ENCODE data around the gene AGBL2. TPM values are rescaled to one million over a fixed set of nuclear protein-coding genes. Genes with fewer than 3 reads are reported as not detected.
A peak's percentile ranks its signal among the peaks of the same experiment; 100 is the strongest.

AGBL2 gene
- total and polyA plus RNA-seq, 9 of the 15 experiments (the other 6 are each of a cell fraction or from before 2014, with no cell fraction given): 0.57 to 6.5 (median 1.3) TPM

DNA sequence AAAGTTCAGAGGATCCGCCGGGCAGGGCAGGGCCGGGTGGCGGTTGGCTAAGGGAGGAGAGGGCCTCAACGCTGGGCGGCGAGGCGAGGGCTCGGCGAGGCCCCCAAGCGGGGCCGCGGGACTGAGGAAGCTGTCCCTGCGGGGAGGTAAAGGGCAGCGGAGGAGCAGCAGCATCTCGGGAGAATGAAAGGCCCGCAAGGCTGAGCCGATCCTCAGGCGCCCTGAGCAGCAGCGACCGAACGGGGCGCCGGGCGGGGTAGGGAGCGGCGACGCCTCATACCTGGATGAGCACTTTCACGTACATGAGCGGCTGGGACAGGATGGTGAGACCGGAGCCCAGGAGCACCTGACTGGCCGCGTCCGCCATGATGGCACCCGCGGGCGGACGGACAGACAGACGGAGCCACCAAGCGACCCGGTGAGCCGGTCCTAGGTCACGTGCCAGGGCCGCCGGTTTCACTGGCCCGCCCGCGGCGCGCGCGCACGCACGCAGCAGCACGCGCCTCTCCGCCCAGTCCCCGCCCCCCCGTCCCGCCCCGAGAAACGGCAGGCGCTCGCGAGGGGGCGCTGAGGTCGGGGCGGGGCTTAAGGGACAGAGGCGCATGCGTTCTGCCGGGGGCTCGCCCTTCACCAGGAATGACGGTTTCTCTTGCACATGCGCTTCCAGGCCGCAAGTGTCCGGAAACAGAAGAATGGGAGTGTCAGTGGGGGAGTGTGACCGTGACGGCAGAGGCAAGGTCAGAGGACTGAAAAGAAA lies 72.9 kb downstream of the AGBL2 start, which contains the start of gene MTCH2 (continued):
- TF ChIP-seq SMAD4 (CRISPR knock-in tag; conservative IDR thresholded peaks at IDR 0.05) (peak; percentile 84), TEAD4 (IDR thresholded peaks at IDR 0.05; ENCODE audit: low read length) (no peak; the same call in 1 of the 2 replicates), TEAD4 (CRISPR knock-in tag; IDR thresholded peaks at IDR 0.05; ENCODE audit: borderline replicate concordance) (peak; percentile 79; the same call in 1 of the 2 replicates), MTA1 (IDR thresholded peaks at IDR 0.05; ENCODE audit: borderline replicate concordance) (no peak), STAT5B (CRISPR knock-in tag; IDR thresholded peaks at IDR 0.05) (no peak), ZEB2 (IDR thresholded peaks at IDR 0.05) (0 out of 2 replicates have a peak, but pooled peaks have one; percentile 56), YY1 (IDR thresholded peaks at IDR 0.05; ENCODE audit: borderline replicate concordance in 1 of 3, control insufficient read depth in 1 of 3, extremely low read depth in 1 of 3, insufficient read depth in 3 of 3, insufficient read length in 1 of 3, insufficient replicate concordance in 2 of 3, low read depth in 1 of 3, low read length in 2 of 3) (peak; percentile 87 to 95 (median 92)), NR1H2 (CRISPR knock-in tag; IDR thresholded peaks at IDR 0.05) (no peak), RUNX1 (IDR thresholded peaks at IDR 0.05; ENCODE audit: low read depth) (no peak), TGIF2 (CRISPR knock-in tag; IDR thresholded peaks at IDR 0.05) (no peak), MTA3 (IDR thresholded peaks at IDR 0.05; ENCODE audit: borderline replicate concordance) (no peak; the same call in 1 of the 2 replicates), BRCA1 (IDR thresholded peaks at IDR 0.05) (no peak), BRCA1 (CRISPR knock-in tag; IDR thresholded peaks at IDR 0.05) (no peak), RAD51 (IDR thresholded peaks at IDR 0.05; ENCODE audit: borderline replicate concordance, low read depth) (peak; percentile 89), ZNF197 (CRISPR knock-in tag; IDR thresholded peaks at IDR 0.05; ENCODE audit: low read depth) (no peak), TAF15 (IDR thresholded peaks at IDR 0.05; ENCODE audit: low read depth, low read length) (no peak), ZNF41 (CRISPR knock-in tag; conservative IDR thresholded peaks at IDR 0.05) (no peak), ZKSCAN8 (CRISPR knock-in tag; IDR thresholded peaks at IDR 0.05) (no peak), SAFB (IDR thresholded peaks at IDR 0.05; ENCODE audit: borderline replicate concordance, low read depth, low read length) (no peak)
- TF ChIP-seq, protein P1, sequence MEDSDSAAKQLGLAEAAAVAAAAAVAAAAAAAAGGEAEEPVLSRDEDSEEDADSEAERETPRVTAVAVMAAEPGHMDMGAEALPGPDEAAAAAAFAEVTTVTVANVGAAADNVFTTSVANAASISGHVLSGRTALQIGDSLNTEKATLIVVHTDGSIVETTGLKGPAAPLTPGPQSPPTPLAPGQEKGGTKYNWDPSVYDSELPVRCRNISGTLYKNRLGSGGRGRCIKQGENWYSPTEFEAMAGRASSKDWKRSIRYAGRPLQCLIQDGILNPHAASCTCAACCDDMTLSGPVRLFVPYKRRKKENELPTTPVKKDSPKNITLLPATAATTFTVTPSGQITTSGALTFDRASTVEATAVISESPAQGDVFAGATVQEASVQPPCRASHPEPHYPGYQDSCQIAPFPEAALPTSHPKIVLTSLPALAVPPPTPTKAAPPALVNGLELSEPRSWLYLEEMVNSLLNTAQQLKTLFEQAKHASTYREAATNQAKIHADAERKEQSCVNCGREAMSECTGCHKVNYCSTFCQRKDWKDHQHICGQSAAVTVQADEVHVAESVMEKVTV (CRISPR knock-in tag; IDR thresholded peaks at IDR 0.05): no peak
- TF ChIP-seq, protein P2, sequence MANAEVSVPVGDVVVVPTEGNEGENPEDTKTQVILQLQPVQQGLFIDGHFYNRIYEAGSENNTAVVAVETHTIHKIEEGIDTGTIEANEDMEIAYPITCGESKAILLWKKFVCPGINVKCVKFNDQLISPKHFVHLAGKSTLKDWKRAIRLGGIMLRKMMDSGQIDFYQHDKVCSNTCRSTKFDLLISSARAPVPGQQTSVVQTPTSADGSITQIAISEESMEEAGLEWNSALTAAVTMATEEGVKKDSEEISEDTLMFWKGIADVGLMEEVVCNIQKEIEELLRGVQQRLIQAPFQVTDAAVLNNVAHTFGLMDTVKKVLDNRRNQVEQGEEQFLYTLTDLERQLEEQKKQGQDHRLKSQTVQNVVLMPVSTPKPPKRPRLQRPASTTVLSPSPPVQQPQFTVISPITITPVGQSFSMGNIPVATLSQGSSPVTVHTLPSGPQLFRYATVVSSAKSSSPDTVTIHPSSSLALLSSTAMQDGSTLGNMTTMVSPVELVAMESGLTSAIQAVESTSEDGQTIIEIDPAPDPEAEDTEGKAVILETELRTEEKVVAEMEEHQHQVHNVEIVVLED (CRISPR knock-in tag; IDR thresholded peaks at IDR 0.05): peak; percentile 92
- TF ChIP-seq, protein P3, sequence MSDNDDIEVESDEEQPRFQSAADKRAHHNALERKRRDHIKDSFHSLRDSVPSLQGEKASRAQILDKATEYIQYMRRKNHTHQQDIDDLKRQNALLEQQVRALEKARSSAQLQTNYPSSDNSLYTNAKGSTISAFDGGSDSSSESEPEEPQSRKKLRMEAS (CRISPR knock-in tag; IDR thresholded peaks at IDR 0.05): peak; percentile 96
- TF ChIP-seq, protein P4, sequence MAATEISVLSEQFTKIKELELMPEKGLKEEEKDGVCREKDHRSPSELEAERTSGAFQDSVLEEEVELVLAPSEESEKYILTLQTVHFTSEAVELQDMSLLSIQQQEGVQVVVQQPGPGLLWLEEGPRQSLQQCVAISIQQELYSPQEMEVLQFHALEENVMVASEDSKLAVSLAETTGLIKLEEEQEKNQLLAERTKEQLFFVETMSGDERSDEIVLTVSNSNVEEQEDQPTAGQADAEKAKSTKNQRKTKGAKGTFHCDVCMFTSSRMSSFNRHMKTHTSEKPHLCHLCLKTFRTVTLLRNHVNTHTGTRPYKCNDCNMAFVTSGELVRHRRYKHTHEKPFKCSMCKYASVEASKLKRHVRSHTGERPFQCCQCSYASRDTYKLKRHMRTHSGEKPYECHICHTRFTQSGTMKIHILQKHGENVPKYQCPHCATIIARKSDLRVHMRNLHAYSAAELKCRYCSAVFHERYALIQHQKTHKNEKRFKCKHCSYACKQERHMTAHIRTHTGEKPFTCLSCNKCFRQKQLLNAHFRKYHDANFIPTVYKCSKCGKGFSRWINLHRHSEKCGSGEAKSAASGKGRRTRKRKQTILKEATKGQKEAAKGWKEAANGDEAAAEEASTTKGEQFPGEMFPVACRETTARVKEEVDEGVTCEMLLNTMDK (IDR thresholded peaks at IDR 0.05; ENCODE audit: borderline replicate concordance, insufficient read depth, low read depth, low read length, poor library complexity, severe bottlenecking): peak; percentile 98

Measured in K562 (cell line).